IPS-20b (cell line): Measurements from ENCODE around the gene FYN.

Experiments used
- H3K27ac ChIP-seq: one replicate; pipeline ENCODE4 v1.5.1; 2013; ENCODE audit warnings: low read length
- H3K27me3 ChIP-seq: 2 replicates; pipeline ENCODE4 v1.6.1; 2013; ENCODE audit warnings: mild to moderate bottlenecking, low read length, inconsistent platforms; ENCODE audit not compliant: insufficient read depth
- H3K36me3 ChIP-seq: 2 replicates; pipeline ENCODE4 v1.6.1; 2013; ENCODE audit warnings: low read depth, mild to moderate bottlenecking, inconsistent platforms, low read length, moderate library complexity; ENCODE audit not compliant: insufficient read depth
- H3K4me1 ChIP-seq: 2 replicates; pipeline ENCODE4 v1.6.1; 2013; ENCODE audit warnings: mild to moderate bottlenecking, control low read depth, inconsistent platforms, low read length, moderate library complexity; ENCODE audit not compliant: insufficient read depth
- H3K4me3 ChIP-seq: 2 replicates; pipeline ENCODE4 v1.5.1; 2013; ENCODE audit warnings: mild to moderate bottlenecking, low read length, inconsistent platforms
- H3K9ac ChIP-seq: 2 replicates; pipeline ENCODE4 v1.6.1; 2013; ENCODE audit warnings: low read depth, mild to moderate bottlenecking, inconsistent platforms, low read length, moderate library complexity
- H3K9me3 ChIP-seq: 2 replicates; pipeline ENCODE4 v1.6.1; 2013; ENCODE audit warnings: mild to moderate bottlenecking, low read depth, low read length, inconsistent platforms; ENCODE audit not compliant: insufficient read depth

Gene FYN

DNA sequence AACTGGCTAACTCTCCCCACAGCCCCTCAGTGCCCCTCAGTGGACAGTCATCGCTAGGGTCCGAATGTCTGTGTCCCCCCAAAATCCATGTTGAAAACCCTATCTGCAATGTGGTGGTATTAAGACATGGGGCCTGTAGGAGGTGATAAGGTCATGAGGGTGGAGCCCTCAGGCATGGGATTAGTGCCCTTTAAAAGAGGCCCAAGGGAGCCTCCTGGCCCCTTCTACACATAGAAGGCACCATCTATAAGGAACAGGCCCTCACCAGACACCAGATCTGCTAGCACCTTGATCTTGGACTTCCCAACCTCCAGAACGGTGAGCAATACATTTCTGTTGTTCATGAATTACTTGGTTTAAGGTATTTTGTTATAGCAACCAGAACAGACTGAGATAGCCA, 260.9 kb downstream of the FYN start:
- Histone ChIP-seq H3K36me3 (no peaks in the 10 kb centered on the region), H3K4me3 (no peak overlapping the region), H3K27ac (no peak overlapping the region), H3K9ac (no peak overlapping the region), H3K9me3 (no peaks in the 10 kb centered on the region), H3K27me3 (no peaks in the 10 kb centered on the region), H3K4me1 (peaks cover 4% of the 10 kb centered on the region; the same call in 1 of the 2 replicates)

DNA sequence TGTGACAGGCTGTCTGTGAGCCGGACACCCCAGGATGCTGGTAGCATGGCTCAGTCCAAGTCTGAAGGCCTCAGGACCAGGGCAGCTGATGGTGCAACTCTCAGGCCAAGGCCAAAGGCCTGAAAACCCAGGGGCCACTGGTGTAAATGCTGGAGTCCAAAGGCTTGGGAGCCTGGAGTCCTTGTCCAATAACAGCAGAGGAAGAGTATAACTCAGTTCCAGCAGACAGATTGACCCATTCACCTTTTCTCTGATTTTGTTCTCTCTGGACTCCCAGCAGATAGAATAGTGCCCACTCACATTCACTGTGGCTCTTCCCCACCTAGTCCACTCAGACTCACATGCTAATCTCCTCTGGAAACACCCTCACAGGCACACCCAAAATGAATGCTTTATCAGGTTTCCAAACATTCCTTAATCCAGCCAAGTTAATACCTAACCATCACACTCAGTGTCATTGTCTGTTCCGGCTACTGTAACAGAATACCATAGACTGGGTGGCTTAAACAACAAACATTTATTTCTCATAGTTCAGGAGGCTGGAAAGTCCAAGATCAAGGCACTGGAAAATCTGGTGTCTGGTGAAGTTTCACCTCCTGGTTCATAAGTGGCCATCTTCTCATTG, 262.6 kb downstream of the FYN start:
- H3K4me1 ChIP-seq: peaks cover 4% of the 10 kb centered on the region; the same call in 1 of the 2 replicates
- H3K9me3 ChIP-seq: no peaks in the 10 kb centered on the region
- H3K27me3 ChIP-seq: no peaks in the 10 kb centered on the region
- H3K36me3 ChIP-seq: no peaks in the 10 kb centered on the region
- no peak overlapping the region for H3K4me3 ChIP-seq
- no peak overlapping the region for H3K27ac ChIP-seq
- H3K9ac ChIP-seq: no peak overlapping the region
